ENCODE measurements around the gene GRAMD1C. TPM values are rescaled to one million over a fixed set of nuclear protein-coding genes. Genes with fewer than 3 reads are reported as not detected.

GRAMD1C gene
- total and polyA plus RNA-seq, 2 of the 13 experiments (the other 11 are each of a cell fraction or from before 2014, with no cell fraction given) = 0.45 TPM; not detected in 1

DNA sequence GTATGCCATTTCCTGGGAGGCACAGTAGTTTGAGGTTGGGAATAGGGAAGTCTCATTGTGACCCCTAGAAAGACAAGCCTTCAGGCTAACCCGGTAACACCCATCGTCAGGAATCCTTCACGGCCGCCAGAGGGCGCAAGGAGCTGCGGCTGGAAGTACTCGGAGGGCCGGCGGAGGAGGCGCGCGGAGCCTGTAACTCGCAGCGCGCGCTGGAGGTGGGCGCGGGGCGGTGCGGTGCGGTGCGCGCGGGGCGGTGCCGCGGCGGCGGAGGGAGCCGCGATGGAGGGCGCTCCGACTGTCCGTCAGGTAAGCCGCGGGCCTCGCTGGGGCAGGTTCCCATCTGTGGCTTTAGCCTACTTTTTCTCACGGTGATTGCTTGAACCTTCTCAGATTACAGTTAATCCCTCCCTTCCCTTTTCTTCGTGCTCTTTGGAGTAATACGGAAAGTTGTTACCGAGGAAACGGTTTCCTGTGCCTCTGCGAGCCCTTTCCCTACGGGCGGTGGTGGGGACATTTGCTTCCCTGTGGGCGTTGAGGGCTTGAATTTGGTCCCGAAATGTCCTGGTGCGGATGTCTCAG is at the start of gene GRAMD1C (continued):
- TF ChIP-seq MAZ (IDR thresholded peaks at IDR 0.05; ENCODE audit: borderline replicate concordance, low read depth, low read length) (no peak), MAZ (CRISPR knock-in tag; IDR thresholded peaks at IDR 0.05; ENCODE audit: low read depth) (peak; percentile 56; the same call in 1 of the 2 replicates), ZNF777 (CRISPR knock-in tag; IDR thresholded peaks at IDR 0.05) (0 out of 2 replicates have a peak, but pooled peaks have one; percentile 17), ZNF260 (CRISPR knock-in tag; IDR thresholded peaks at IDR 0.05; ENCODE audit: borderline replicate concordance, low read depth) (no peak), RAD51 (IDR thresholded peaks at IDR 0.05; ENCODE audit: borderline replicate concordance) (no peak), ZNF235 (CRISPR knock-in tag; IDR thresholded peaks at IDR 0.05; ENCODE audit: borderline replicate concordance) (no peak), ZNF567 (CRISPR knock-in tag; IDR thresholded peaks at IDR 0.05; ENCODE audit: borderline replicate concordance) (no peak), TGIF2 (CRISPR knock-in tag; IDR thresholded peaks at IDR 0.05) (no peak), ZBTB20 (CRISPR knock-in tag; IDR thresholded peaks at IDR 0.05; ENCODE audit: borderline replicate concordance, low read depth) (no peak)
- TF ChIP-seq, protein P1, sequence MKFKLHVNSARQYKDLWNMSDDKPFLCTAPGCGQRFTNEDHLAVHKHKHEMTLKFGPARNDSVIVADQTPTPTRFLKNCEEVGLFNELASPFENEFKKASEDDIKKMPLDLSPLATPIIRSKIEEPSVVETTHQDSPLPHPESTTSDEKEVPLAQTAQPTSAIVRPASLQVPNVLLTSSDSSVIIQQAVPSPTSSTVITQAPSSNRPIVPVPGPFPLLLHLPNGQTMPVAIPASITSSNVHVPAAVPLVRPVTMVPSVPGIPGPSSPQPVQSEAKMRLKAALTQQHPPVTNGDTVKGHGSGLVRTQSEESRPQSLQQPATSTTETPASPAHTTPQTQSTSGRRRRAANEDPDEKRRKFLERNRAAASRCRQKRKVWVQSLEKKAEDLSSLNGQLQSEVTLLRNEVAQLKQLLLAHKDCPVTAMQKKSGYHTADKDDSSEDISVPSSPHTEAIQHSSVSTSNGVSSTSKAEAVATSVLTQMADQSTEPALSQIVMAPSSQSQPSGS (CRISPR knock-in tag; IDR thresholded peaks at IDR 0.05) = peak; percentile 35; the same call in 1 of the 2 replicates
- TF ChIP-seq, protein P2, sequence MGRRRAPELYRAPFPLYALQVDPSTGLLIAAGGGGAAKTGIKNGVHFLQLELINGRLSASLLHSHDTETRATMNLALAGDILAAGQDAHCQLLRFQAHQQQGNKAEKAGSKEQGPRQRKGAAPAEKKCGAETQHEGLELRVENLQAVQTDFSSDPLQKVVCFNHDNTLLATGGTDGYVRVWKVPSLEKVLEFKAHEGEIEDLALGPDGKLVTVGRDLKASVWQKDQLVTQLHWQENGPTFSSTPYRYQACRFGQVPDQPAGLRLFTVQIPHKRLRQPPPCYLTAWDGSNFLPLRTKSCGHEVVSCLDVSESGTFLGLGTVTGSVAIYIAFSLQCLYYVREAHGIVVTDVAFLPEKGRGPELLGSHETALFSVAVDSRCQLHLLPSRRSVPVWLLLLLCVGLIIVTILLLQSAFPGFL (CRISPR knock-in tag; IDR thresholded peaks at IDR 0.05) = no peak
- TF ChIP-seq, protein P3, sequence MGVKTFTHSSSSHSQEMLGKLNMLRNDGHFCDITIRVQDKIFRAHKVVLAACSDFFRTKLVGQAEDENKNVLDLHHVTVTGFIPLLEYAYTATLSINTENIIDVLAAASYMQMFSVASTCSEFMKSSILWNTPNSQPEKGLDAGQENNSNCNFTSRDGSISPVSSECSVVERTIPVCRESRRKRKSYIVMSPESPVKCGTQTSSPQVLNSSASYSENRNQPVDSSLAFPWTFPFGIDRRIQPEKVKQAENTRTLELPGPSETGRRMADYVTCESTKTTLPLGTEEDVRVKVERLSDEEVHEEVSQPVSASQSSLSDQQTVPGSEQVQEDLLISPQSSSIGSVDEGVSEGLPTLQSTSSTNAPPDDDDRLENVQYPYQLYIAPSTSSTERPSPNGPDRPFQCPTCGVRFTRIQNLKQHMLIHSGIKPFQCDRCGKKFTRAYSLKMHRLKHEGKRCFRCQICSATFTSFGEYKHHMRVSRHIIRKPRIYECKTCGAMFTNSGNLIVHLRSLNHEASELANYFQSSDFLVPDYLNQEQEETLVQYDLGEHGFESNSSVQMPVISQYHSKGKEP (CRISPR knock-in tag; IDR thresholded peaks at IDR 0.05) = no peak
- TF ChIP-seq, protein P4, sequence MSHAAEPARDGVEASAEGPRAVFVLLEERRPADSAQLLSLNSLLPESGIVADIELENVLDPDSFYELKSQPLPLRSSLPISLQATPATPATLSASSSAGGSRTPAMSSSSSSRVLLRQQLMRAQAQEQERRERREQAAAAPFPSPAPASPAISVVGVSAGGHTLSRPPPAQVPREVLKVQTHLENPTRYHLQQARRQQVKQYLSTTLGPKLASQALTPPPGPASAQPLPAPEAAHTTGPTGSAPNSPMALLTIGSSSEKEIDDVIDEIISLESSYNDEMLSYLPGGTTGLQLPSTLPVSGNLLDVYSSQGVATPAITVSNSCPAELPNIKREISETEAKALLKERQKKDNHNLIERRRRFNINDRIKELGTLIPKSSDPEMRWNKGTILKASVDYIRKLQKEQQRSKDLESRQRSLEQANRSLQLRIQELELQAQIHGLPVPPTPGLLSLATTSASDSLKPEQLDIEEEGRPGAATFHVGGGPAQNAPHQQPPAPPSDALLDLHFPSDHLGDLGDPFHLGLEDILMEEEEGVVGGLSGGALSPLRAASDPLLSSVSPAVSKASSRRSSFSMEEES (CRISPR knock-in tag; IDR thresholded peaks at IDR 0.05) = peak; percentile 24; the same call in 1 of the 2 replicates
- TF ChIP-seq, protein P5, sequence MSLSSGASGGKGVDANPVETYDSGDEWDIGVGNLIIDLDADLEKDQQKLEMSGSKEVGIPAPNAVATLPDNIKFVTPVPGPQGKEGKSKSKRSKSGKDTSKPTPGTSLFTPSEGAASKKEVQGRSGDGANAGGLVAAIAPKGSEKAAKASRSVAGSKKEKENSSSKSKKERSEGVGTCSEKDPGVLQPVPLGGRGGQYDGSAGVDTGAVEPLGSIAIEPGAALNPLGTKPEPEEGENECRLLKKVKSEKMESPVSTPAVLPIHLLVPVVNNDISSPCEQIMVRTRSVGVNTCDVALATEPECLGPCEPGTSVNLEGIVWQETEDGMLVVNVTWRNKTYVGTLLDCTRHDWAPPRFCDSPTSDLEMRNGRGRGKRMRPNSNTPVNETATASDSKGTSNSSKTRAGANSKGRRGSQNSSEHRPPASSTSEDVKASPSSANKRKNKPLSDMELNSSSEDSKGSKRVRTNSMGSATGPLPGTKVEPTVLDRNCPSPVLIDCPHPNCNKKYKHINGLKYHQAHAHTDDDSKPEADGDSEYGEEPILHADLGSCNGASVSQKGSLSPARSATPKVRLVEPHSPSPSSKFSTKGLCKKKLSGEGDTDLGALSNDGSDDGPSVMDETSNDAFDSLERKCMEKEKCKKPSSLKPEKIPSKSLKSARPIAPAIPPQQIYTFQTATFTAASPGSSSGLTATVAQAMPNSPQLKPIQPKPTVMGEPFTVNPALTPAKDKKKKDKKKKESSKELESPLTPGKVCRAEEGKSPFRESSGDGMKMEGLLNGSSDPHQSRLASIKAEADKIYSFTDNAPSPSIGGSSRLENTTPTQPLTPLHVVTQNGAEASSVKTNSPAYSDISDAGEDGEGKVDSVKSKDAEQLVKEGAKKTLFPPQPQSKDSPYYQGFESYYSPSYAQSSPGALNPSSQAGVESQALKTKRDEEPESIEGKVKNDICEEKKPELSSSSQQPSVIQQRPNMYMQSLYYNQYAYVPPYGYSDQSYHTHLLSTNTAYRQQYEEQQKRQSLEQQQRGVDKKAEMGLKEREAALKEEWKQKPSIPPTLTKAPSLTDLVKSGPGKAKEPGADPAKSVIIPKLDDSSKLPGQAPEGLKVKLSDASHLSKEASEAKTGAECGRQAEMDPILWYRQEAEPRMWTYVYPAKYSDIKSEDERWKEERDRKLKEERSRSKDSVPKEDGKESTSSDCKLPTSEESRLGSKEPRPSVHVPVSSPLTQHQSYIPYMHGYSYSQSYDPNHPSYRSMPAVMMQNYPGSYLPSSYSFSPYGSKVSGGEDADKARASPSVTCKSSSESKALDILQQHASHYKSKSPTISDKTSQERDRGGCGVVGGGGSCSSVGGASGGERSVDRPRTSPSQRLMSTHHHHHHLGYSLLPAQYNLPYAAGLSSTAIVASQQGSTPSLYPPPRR (CRISPR knock-in tag; IDR thresholded peaks at IDR 0.05; ENCODE audit: borderline replicate concordance) = no peak
- TF ChIP-seq, protein P6, sequence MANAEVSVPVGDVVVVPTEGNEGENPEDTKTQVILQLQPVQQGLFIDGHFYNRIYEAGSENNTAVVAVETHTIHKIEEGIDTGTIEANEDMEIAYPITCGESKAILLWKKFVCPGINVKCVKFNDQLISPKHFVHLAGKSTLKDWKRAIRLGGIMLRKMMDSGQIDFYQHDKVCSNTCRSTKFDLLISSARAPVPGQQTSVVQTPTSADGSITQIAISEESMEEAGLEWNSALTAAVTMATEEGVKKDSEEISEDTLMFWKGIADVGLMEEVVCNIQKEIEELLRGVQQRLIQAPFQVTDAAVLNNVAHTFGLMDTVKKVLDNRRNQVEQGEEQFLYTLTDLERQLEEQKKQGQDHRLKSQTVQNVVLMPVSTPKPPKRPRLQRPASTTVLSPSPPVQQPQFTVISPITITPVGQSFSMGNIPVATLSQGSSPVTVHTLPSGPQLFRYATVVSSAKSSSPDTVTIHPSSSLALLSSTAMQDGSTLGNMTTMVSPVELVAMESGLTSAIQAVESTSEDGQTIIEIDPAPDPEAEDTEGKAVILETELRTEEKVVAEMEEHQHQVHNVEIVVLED (CRISPR knock-in tag; IDR thresholded peaks at IDR 0.05; ENCODE audit: borderline replicate concordance) = no peak

Data from HepG2 (cell line).